CD14-positive monocyte (primary cell): Measurements from ENCODE around the gene MIEF1. TPM values are rescaled to one million over a fixed set of nuclear protein-coding genes. Genes with fewer than 3 reads are reported as not detected.

Experiments
- DNase-seq, 3 donors: peaks; one replicate each; pipeline ENCODE4 v3.0.0-alpha.2; 2011 to 2022
- H2AFZ ChIP-seq: 2 replicates; pipeline ENCODE4 v1.6.0; 2012; ENCODE audit warnings: mild to moderate bottlenecking, low read depth, low read length, inconsistent platforms; ENCODE audit not compliant: insufficient read depth, poor library complexity, severe bottlenecking
- H3K27ac ChIP-seq, 2 donors: 1 replicate in 1 of 2; 2 replicates in 1 of 2; pipeline ENCODE4 v1.5.1; 2012 to 2013; ENCODE audit warnings: low read length in 2 of 2, control low read depth in 1 of 2, inconsistent platforms in 1 of 2, low read depth in 1 of 2, mild to moderate bottlenecking in 1 of 2
- H3K27me3 ChIP-seq, 2 donors: one replicate each; pipeline versions ENCODE4 v1.6.0 to v1.6.1; 2011 to 2013; ENCODE audit warnings: low read length in 2 of 2; ENCODE audit not compliant: control insufficient read depth in 2 of 2, insufficient read depth in 2 of 2
- H3K36me3 ChIP-seq, 2 donors: replicated peaks in 1 of 2; 1 replicate in 1 of 2; 2 replicates in 1 of 2; pipeline versions ENCODE4 v1.5.1 to v1.6.1; 2012 to 2013; ENCODE audit warnings: low read length in 2 of 2, control low read depth in 1 of 2, inconsistent platforms in 1 of 2, mild to moderate bottlenecking in 1 of 2; ENCODE audit not compliant: insufficient read depth in 2 of 2, control insufficient read depth in 1 of 2
- H3K4me1 ChIP-seq, 2 donors: 1 replicate in 1 of 2; 2 replicates in 1 of 2; pipeline versions ENCODE4 v1.5.1 to v1.6.1; 2012 to 2013; ENCODE audit warnings: low read length in 2 of 2, control low read depth in 1 of 2, inconsistent platforms in 1 of 2, mild to moderate bottlenecking in 1 of 2, moderate library complexity in 1 of 2; ENCODE audit not compliant: insufficient read depth in 2 of 2, control insufficient read depth in 1 of 2
- H3K4me2 ChIP-seq: replicated peaks from 2 replicates; pipeline ENCODE3; 2012; ENCODE audit warnings: low read length, moderate library complexity, mild to moderate bottlenecking; ENCODE audit not compliant: poor library complexity, severe bottlenecking; ENCODE audit errors: extremely low read depth
- H3K4me3 ChIP-seq, 3 experiments: fragments of 200-600 bp in 1 of 3; sonication (generic) in 1 of 3; replicated peaks in 1 of 3; 1 replicate in 2 of 3; 2 replicates in 1 of 3; pipeline ENCODE4 v1.5.1; 2011 to 2013; ENCODE audit warnings: low read length in 3 of 3, mild to moderate bottlenecking in 3 of 3, control low read depth in 2 of 3, low read depth in 2 of 3, inconsistent platforms in 1 of 3, moderate library complexity in 1 of 3
- H3K79me2 ChIP-seq: 2 replicates; pipeline ENCODE4 v1.6.0; 2012; ENCODE audit warnings: mild to moderate bottlenecking, control low read depth, inconsistent platforms, low read length, moderate library complexity; ENCODE audit not compliant: insufficient read depth
- H3K9ac ChIP-seq: 2 replicates; pipeline ENCODE4 v1.6.0; 2017; ENCODE audit warnings: low read length, mild to moderate bottlenecking; ENCODE audit not compliant: insufficient read depth, poor library complexity, severe bottlenecking
- H3K9me3 ChIP-seq, 2 donors: replicated peaks in 1 of 2; 1 replicate in 1 of 2; 2 replicates in 1 of 2; pipeline versions ENCODE4 v1.5.1 to v1.6.1; 2012 to 2013; ENCODE audit warnings: low read length in 2 of 2, control low read depth in 1 of 2; ENCODE audit not compliant: control insufficient read depth in 1 of 2, insufficient read depth in 1 of 2
- H4K20me1 ChIP-seq: 2 replicates; pipeline ENCODE4 v1.6.0; 2012; ENCODE audit warnings: mild to moderate bottlenecking, low read length, control low read depth, moderate library complexity; ENCODE audit not compliant: insufficient read depth
- H3K27ac Mint-ChIP-seq, 7 donors: one replicate each; pipeline ENCODE4 v1.8.0; 2020; ENCODE audit warnings: mild to moderate bottlenecking in 7 of 7, mixed read lengths in 7 of 7, moderate library complexity in 6 of 7, inconsistent platforms in 2 of 7
- H3K27me3 Mint-ChIP-seq, 3 donors: one replicate each; pipeline ENCODE4 v1.8.0; 2021 to 2022; ENCODE audit warnings: low read depth in 3 of 3, mild to moderate bottlenecking in 3 of 3, mixed read lengths in 3 of 3, moderate library complexity in 3 of 3, inconsistent platforms in 1 of 3
- H3K36me3 Mint-ChIP-seq, 2 donors: one replicate each; pipeline ENCODE4 v1.8.0; 2020; ENCODE audit warnings: mixed read lengths in 2 of 2, inconsistent platforms in 1 of 2, mild to moderate bottlenecking in 1 of 2
- H3K4me1 Mint-ChIP-seq: one replicate; pipeline ENCODE4 v1.8.0; 2020; ENCODE audit warnings: mild to moderate bottlenecking, mixed read lengths
- H3K4me3 Mint-ChIP-seq, 2 donors: one replicate each; pipeline ENCODE4 v1.8.0; 2020; ENCODE audit warnings: mild to moderate bottlenecking in 2 of 2, mixed read lengths in 2 of 2, moderate library complexity in 1 of 2
- H3K9me3 Mint-ChIP-seq, 7 donors: one replicate each; pipeline ENCODE4 v1.8.0; 2020 to 2022; ENCODE audit warnings: mixed read lengths in 7 of 7, mild to moderate bottlenecking in 6 of 7, moderate library complexity in 6 of 7, inconsistent platforms in 2 of 7
- CTCF ChIP-seq: fragments of 200-600 bp; IDR thresholded peaks from one replicate; pipeline ENCODE4 v1.8.0; 2022; ENCODE audit warnings: antibody characterized with exemption, mild to moderate bottlenecking
- WGBS: methylation state at CpG from one replicate; pipeline ENCODE4 v1.1.5; 2013; ENCODE audit warnings: missing lambda C conversion rate; ENCODE audit not compliant: insufficient coverage; 5-methylcytosine and 5-hydroxymethylcytosine counted together
- intact Hi-C, 2 donors: fragments of 100-400 bp; cut with micrococcal nuclease; formaldehyde crosslinking; loops; one replicate each; pipeline versions ENCODE4 v1.15.0 to v1.15.1; 2023
- polyA plus RNA-seq, 3 donors: library from polyadenylated mRNA; depleted of rRNA in 1 of 3; unstranded in 2 of 3; stranded (reverse) in 1 of 3; fragments of 300-500 nt in 2 of 3; fragments of >200 nt in 1 of 3; fragmentation: Illumina TruSeq in 2 of 3; gene quantifications; 1 replicate in 2 of 3; 2 replicates in 1 of 3; pipeline ENCODE4 v1.2.3, GENCODE V29; 2012 to 2021

The MIEF1 gene
- polyA plus RNA-seq, 3 donors = 9.4 to 14.0 (median 13.3) TPM

GRCh38 chr22:39475337-39475736, 26.8 kb upstream of the MIEF1 start:
- Mint-ChIP-seq H3K4me1 (peaks cover 26% of the 10 kb centered on the region), H3K27ac (no peak overlapping the region), H3K9me3 (no peaks in the 10 kb centered on the region), H3K4me3 (no peak overlapping the region), H3K27me3 (peaks cover 0 to 2% (median 1%) of the 10 kb centered on the region in 3 donors), H3K36me3 (no peaks in the 10 kb centered on the region)
- TF ChIP-seq CTCF = no peak
- no peak overlapping the region for H3K27ac ChIP-seq
- no peak for DNase-seq
- H2AFZ ChIP-seq = no peak overlapping the region
- H3K9me3 ChIP-seq = no peaks in the 10 kb centered on the region
- no peaks in the 10 kb centered on the region for H4K20me1 ChIP-seq
- no peak overlapping the region for H3K9ac ChIP-seq
- no peak overlapping the region for H3K4me3 ChIP-seq
- peaks cover 26 to 28% of the 10 kb centered on the region in 2 donors for H3K4me1 ChIP-seq
- no peak overlapping the region for H3K4me2 ChIP-seq
- intact Hi-C loops = no loop called here
- H3K27me3 ChIP-seq = no peaks in the 10 kb centered on the region
- WGBS = 94% methylated on average over 9 of the region's 9 CpGs
- no peaks in the 10 kb centered on the region for H3K79me2 ChIP-seq
- H3K36me3 ChIP-seq = no peaks in the 10 kb centered on the region

GRCh38 chr22:39475902-39476301, 26.2 kb upstream of the MIEF1 start:
- Histone ChIP-seq H4K20me1 (no peaks in the 10 kb centered on the region), H3K27me3 (no peaks in the 10 kb centered on the region), H3K27ac (no peak overlapping the region), H3K4me3 (no peak overlapping the region), H3K9ac (no peak overlapping the region), H3K79me2 (no peaks in the 10 kb centered on the region), H3K4me2 (no peak overlapping the region), H2AFZ (no peak overlapping the region), H3K9me3 (no peaks in the 10 kb centered on the region), H3K4me1 (peaks cover 21 to 23% of the 10 kb centered on the region in 2 donors), H3K36me3 (no peaks in the 10 kb centered on the region)
- Mint-ChIP-seq H3K4me3 (no peak overlapping the region), H3K9me3 (no peaks in the 10 kb centered on the region), H3K27me3 (peaks cover 0 to 2% (median 0%) of the 10 kb centered on the region in 3 donors), H3K27ac (no peak overlapping the region), H3K36me3 (no peaks in the 10 kb centered on the region), H3K4me1 (peaks cover 20% of the 10 kb centered on the region)
- DNase-seq = no peak
- no peak for TF ChIP-seq CTCF
- intact Hi-C loops = no loop called here
- WGBS = 100% methylated on average over 2 of the region's 3 CpGs
